HFFc6 (cell line): Measurements from ENCODE around the gene NRBF2. TPM values are rescaled to one million over a fixed set of nuclear protein-coding genes. Genes with fewer than 3 reads are reported as not detected.

ENCODE experiments used
- DNase-seq: peaks from one replicate; pipeline ENCODE4 v3.0.0-alpha.2; 2018
- H3K27ac Mint-ChIP-seq: 2 replicates; pipeline ENCODE4 v1.8.0; 2020; ENCODE audit warnings: mild to moderate bottlenecking, mixed read lengths
- H3K27me3 Mint-ChIP-seq: 2 replicates; pipeline ENCODE4 v1.8.0; 2021; ENCODE audit warnings: mild to moderate bottlenecking, moderate library complexity, mixed read lengths; ENCODE audit not compliant: insufficient read depth
- H3K36me3 Mint-ChIP-seq: 2 replicates; pipeline ENCODE4 v1.8.0; 2021; ENCODE audit warnings: low read depth, mixed read lengths
- H3K4me1 Mint-ChIP-seq: 2 replicates; pipeline ENCODE4 v1.8.0; 2020; ENCODE audit warnings: low read depth, mixed read lengths
- H3K4me3 Mint-ChIP-seq: 2 replicates; pipeline ENCODE4 v1.8.0; 2020; ENCODE audit warnings: mild to moderate bottlenecking, moderate library complexity, mixed read lengths
- H3K9me3 Mint-ChIP-seq: 2 replicates; pipeline ENCODE4 v1.8.0; 2020; ENCODE audit warnings: mild to moderate bottlenecking, mixed read lengths
- CTCF ChIP-seq: fragments of 200-600 bp; sonication (generic); IDR thresholded peaks from 2 replicates; pipeline ENCODE4 v1.5.0; 2021; ENCODE audit warnings: antibody characterized with exemption, mild to moderate bottlenecking
- total RNA-seq, 6 experiments: library from RNA; stranded (reverse); fragmentation: NEBNext Ultra II Directional; extraction: Animal tissue kit (Norgen Biotek cat#: 25700); gene quantifications; 2 replicates in 1 of 6; 3 replicates in 5 of 6; pipeline ENCODE4 v1.2.3, GENCODE V29; 2021

The NRBF2 gene
- total RNA-seq, 6 experiments from 2014 or later, result 25.6 to 31.2 (median 28.0) TPM

GRCh38 chr10:63166742-63167258 lies 33.7 kb downstream of the NRBF2 start:
- Mint-ChIP-seq H3K4me3 (no peak overlapping the region), H3K36me3 (peaks cover 11% of the 10 kb centered on the region), H3K9me3 (no peaks in the 10 kb centered on the region)

GRCh38 chr10:63168821-63169462 lies 35.8 kb downstream of the NRBF2 start:
- Mint-ChIP-seq H3K4me3 (no peak overlapping the region), H3K36me3 (peaks cover 19% of the 10 kb centered on the region)

More at GRCh38 chr10:63166742-63167258, 33.7 kb downstream of the NRBF2 start:
- peaks cover 12% of the 10 kb centered on the region; the same call in 1 of the 2 replicates for H3K4me1 Mint-ChIP-seq
- TF ChIP-seq CTCF, result peak; percentile 85
- no peak overlapping the region for H3K27ac Mint-ChIP-seq
- DNase-seq, result peak; percentile 71
- H3K27me3 Mint-ChIP-seq, result peaks cover 5% of the 10 kb centered on the region

GRCh38 chr10:63169624-63170023 lies 36.5 kb downstream of the NRBF2 start:
- H3K36me3 Mint-ChIP-seq, result peaks cover 19% of the 10 kb centered on the region
- no peak overlapping the region for H3K4me3 Mint-ChIP-seq
- no peak for TF ChIP-seq CTCF
- H3K27ac Mint-ChIP-seq, result no peak overlapping the region
- peaks cover 12% of the 10 kb centered on the region; the same call in 1 of the 2 replicates for H3K4me1 Mint-ChIP-seq
- H3K9me3 Mint-ChIP-seq, result no peaks in the 10 kb centered on the region
- H3K27me3 Mint-ChIP-seq, result no peaks in the 10 kb centered on the region; the same call in none of the 2 replicates
- no peak for DNase-seq

More at GRCh38 chr10:63168821-63169462, 35.8 kb downstream of the NRBF2 start:
- Mint-ChIP-seq H3K9me3 (no peaks in the 10 kb centered on the region), H3K27me3 (peaks cover 2% of the 10 kb centered on the region), H3K27ac (no peak overlapping the region; the same call in 1 of the 2 replicates), H3K4me1 (peaks cover 12% of the 10 kb centered on the region; the same call in 1 of the 2 replicates)
- DNase-seq, result no peak
- no peak for TF ChIP-seq CTCF

GRCh38 chr10:63171255-63171855 lies 38.2 kb downstream of the NRBF2 start:
- no peak for DNase-seq
- no peak overlapping the region for H3K4me3 Mint-ChIP-seq
- H3K9me3 Mint-ChIP-seq, result no peaks in the 10 kb centered on the region
- H3K36me3 Mint-ChIP-seq, result peaks cover 19% of the 10 kb centered on the region
- H3K27me3 Mint-ChIP-seq, result no peaks in the 10 kb centered on the region; the same call in none of the 2 replicates
- H3K4me1 Mint-ChIP-seq, result peaks cover 12% of the 10 kb centered on the region; the same call in 1 of the 2 replicates
- TF ChIP-seq CTCF, result no peak
- no peak overlapping the region for H3K27ac Mint-ChIP-seq

DNA sequence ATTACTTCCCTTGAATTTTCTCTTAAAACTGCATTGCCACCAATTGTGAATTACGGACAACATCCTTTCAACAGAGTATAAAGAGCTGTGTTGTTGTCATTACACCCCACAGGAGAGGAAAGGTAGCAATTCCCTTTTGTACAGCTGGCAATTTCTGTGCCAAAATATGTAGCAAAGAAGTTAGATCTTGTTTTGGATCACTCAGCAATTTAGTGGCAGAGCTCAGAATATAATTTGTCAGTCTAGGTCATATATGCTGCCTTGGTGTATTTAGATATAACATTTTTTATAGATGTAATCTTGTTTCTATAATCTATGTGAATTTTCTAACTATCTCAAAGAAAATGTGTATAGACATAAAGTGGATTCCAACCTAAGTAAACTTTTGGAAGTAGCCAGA lies 38.8 kb downstream of the NRBF2 start:
- H3K36me3 Mint-ChIP-seq, result peaks cover 19% of the 10 kb centered on the region
- no peak for DNase-seq

More for the DNA sequence above, 38.8 kb downstream of the NRBF2 start:
- Mint-ChIP-seq H3K27me3 (no peaks in the 10 kb centered on the region; the same call in none of the 2 replicates), H3K4me1 (peaks cover 12% of the 10 kb centered on the region; the same call in 1 of the 2 replicates), H3K9me3 (no peaks in the 10 kb centered on the region), H3K4me3 (no peak overlapping the region), H3K27ac (no peak overlapping the region)
- no peak for TF ChIP-seq CTCF
